Mammary epithelial cell (primary cell): ENCODE results near the gene SYNE1.

Experiments used
- CTCF ChIP-seq, 2 donors: IDR thresholded peaks in 1 of 2; conservative IDR thresholded peaks in 1 of 2; 2 replicates each; pipeline ENCODE4 v1.5.1; 2011 to 2012; ENCODE audit warnings: inconsistent platforms in 2 of 2, low read length in 2 of 2, mild to moderate bottlenecking in 2 of 2, control low read depth in 1 of 2, low read depth in 1 of 2; ENCODE audit not compliant: insufficient read depth in 1 of 2; ENCODE audit errors: extremely low read depth in 1 of 2
- EZH2 ChIP-seq: IDR thresholded peaks from 2 replicates; pipeline ENCODE4 v1.6.1; 2012; ENCODE audit warnings: low read length, inconsistent platforms, borderline replicate concordance

- TF ChIP-seq CTCF (conservative IDR thresholded peaks at IDR 0.05 in 1 of 2, IDR thresholded peaks at IDR 0.05 in 1 of 2; ENCODE audit: extremely low read depth in 1 of 2, insufficient read depth in 1 of 2, low read depth in 1 of 2, low read length in 2 of 2) (no peak), EZH2 (no peak)
These were observed 466.9 kb downstream of the SYNE1 start for GRCh38 chr6:152170313-152170701.
